Osteoblast (primary cell): ENCODE data around the gene CCDC85B. TPM values are rescaled to one million over a fixed set of nuclear protein-coding genes. Genes with fewer than 3 reads are reported as not detected.
A peak's percentile ranks its signal among the peaks of the same experiment; 100 is the strongest.

Experiments
- DNase-seq: peaks from one replicate; pipeline ENCODE4 v3.0.0; 2011; ENCODE audit warnings: low spot score, mixed read lengths; ENCODE audit not compliant: insufficient read length; ENCODE audit errors: missing footprints
- H2AFZ ChIP-seq: 2 replicates; pipeline ENCODE4 v1.6.0; 2011; ENCODE audit warnings: mild to moderate bottlenecking, low read length
- H3K27ac ChIP-seq: 2 replicates; pipeline ENCODE4 v1.5.1; 2011; ENCODE audit warnings: mild to moderate bottlenecking, low read depth, low read length, moderate library complexity
- H3K27me3 ChIP-seq: 2 replicates; pipeline ENCODE4 v1.6.0; 2012; ENCODE audit warnings: mild to moderate bottlenecking, control low read depth, inconsistent platforms, low read length, moderate library complexity; ENCODE audit not compliant: insufficient read depth
- H3K36me3 ChIP-seq: 2 replicates; pipeline ENCODE4 v1.5.1; 2011; ENCODE audit warnings: mild to moderate bottlenecking, low read length, control low read depth, moderate library complexity; ENCODE audit not compliant: insufficient read depth
- H3K4me1 ChIP-seq: 2 replicates; pipeline ENCODE4 v1.5.1; 2011; ENCODE audit warnings: mild to moderate bottlenecking, low read length, control low read depth, moderate library complexity; ENCODE audit not compliant: insufficient read depth
- H3K4me2 ChIP-seq: 2 replicates; pipeline ENCODE4 v1.6.0; 2011; ENCODE audit warnings: mild to moderate bottlenecking, low read length; ENCODE audit not compliant: insufficient read depth
- H3K4me3 ChIP-seq: fragments of 200-600 bp; sonication (generic); 3 replicates; pipeline ENCODE4 v1.5.1; 2012; ENCODE audit warnings: mild to moderate bottlenecking, low read length, inconsistent platforms; ENCODE audit not compliant: insufficient read depth
- H3K79me2 ChIP-seq: 2 replicates; pipeline ENCODE4 v1.6.0; 2012; ENCODE audit warnings: mild to moderate bottlenecking, low read length, control low read depth, inconsistent platforms; ENCODE audit not compliant: insufficient read depth
- H3K9me3 ChIP-seq: 2 replicates; pipeline ENCODE4 v1.5.1; 2011; ENCODE audit warnings: low read depth, low read length, control low read depth
- H4K20me1 ChIP-seq: 2 replicates; pipeline ENCODE4 v1.6.0; 2012; ENCODE audit warnings: mild to moderate bottlenecking, low read length, control low read depth; ENCODE audit not compliant: insufficient read depth
- CTCF ChIP-seq: IDR thresholded peaks from 2 replicates; pipeline ENCODE4 v1.5.1; 2011; ENCODE audit warnings: mild to moderate bottlenecking, low read depth, low read length, moderate library complexity; ENCODE audit errors: extremely low read depth
- total RNA-seq: library from RNA; depleted of rRNA; stranded (reverse); fragments of >200 nt; gene quantifications from 2 replicates; pipeline ENCODE4 v1.2.3, GENCODE V29; 2012

The CCDC85B gene
- total RNA-seq, 1 donor: 47.0 TPM

- Histone ChIP-seq H3K27ac (no peak overlapping the region), H3K79me2 (peaks cover 26% of the 10 kb centered on the region), H2AFZ (no peak overlapping the region), H3K36me3 (peaks cover 44% of the 10 kb centered on the region), H4K20me1 (peaks cover 31% of the 10 kb centered on the region), H3K27me3 (no peaks in the 10 kb centered on the region), H3K9me3 (no peaks in the 10 kb centered on the region), H3K4me2 (no peak overlapping the region), H3K4me3 (no peak overlapping the region), H3K4me1 (peaks cover under 1% of the 10 kb centered on the region)
- peak; percentile 78 for DNase-seq
- no peak for TF ChIP-seq CTCF
Measured at GRCh38 chr11:65850217-65851082, 40.0 kb upstream of the CCDC85B start.

- peaks cover 7% of the 10 kb centered on the region for H3K4me1 ChIP-seq
- no peaks in the 10 kb centered on the region for H3K27me3 ChIP-seq
- DNase-seq: peak; percentile 76
- H3K36me3 ChIP-seq: peaks cover 51% of the 10 kb centered on the region
- no peaks in the 10 kb centered on the region for H3K9me3 ChIP-seq
- no peak overlapping the region for H3K4me3 ChIP-seq
- H3K27ac ChIP-seq: no peak overlapping the region
- H3K79me2 ChIP-seq: peaks cover 33% of the 10 kb centered on the region
- no peak overlapping the region for H3K4me2 ChIP-seq
- peak; percentile 46 for TF ChIP-seq CTCF
- peaks cover 38% of the 10 kb centered on the region for H4K20me1 ChIP-seq
- H2AFZ ChIP-seq: no peak overlapping the region
Measured at GRCh38 chr11:65851083-65851579, 39.3 kb upstream of the CCDC85B start.

GRCh38 chr11:65851811-65852507 lies 38.5 kb upstream of the CCDC85B start:
- Histone ChIP-seq H4K20me1 (peaks cover 46% of the 10 kb centered on the region), H2AFZ (no peak overlapping the region), H3K36me3 (peaks cover 58% of the 10 kb centered on the region), H3K79me2 (peaks cover 41% of the 10 kb centered on the region), H3K27me3 (no peaks in the 10 kb centered on the region), H3K4me1 (peaks cover 14% of the 10 kb centered on the region), H3K27ac (no peak overlapping the region), H3K4me2 (no peak overlapping the region), H3K4me3 (no peak overlapping the region), H3K9me3 (no peaks in the 10 kb centered on the region)
- DNase-seq: peak; percentile 50
- TF ChIP-seq CTCF: no peak
